GM13977 (cell line): ENCODE results near the gene MGAT3.

Experiments
- DNase-seq: peaks from one replicate; pipeline ENCODE4 v3.0.0; 2012; ENCODE audit warnings: low spot score
- CTCF ChIP-seq: IDR thresholded peaks from 2 replicates; pipeline ENCODE4 v1.5.1; 2012; ENCODE audit warnings: mild to moderate bottlenecking, control low read depth; ENCODE audit not compliant: insufficient read depth; ENCODE audit errors: extremely low read depth, missing control alignments
- in situ Hi-C: fragments of 300-500 bp; cut with MboI; formaldehyde crosslinking; loops from one replicate; pipeline ENCODE4 v1.12.0; 2022; ENCODE audit warnings: low sequenced_read_pairs, low pct_unique_long_range_greater_than_20kb, mixed read lengths, inconsistent platforms; ENCODE audit not compliant: unreplicated experiment

Gene MGAT3

GRCh38 chr22:39469681-39470450 lies 13.1 kb downstream of the MGAT3 start:
- in situ Hi-C loops, result no loop called here
- DNase-seq, result no peak
- no peak for TF ChIP-seq CTCF

GRCh38 chr22:39470451-39471291 lies 13.9 kb downstream of the MGAT3 start:
- DNase-seq, result no peak
- in situ Hi-C loops, result no loop called here
- TF ChIP-seq CTCF, result no peak

- in situ Hi-C loops, result no loop called here
- peak; percentile 70 for DNase-seq
- TF ChIP-seq CTCF, result no peak
Observed at GRCh38 chr22:39471381-39472141, 14.7 kb downstream of the MGAT3 start.

GRCh38 chr22:39472570-39473556 lies 16.1 kb downstream of the MGAT3 start:
- no peak for DNase-seq
- TF ChIP-seq CTCF, result no peak
- in situ Hi-C loops, result no loop called here

GRCh38 chr22:39473851-39474250 lies 17.0 kb downstream of the MGAT3 start:
- DNase-seq, result no peak
- in situ Hi-C loops, result no loop called here
- no peak for TF ChIP-seq CTCF
